Smooth muscle cell of the pulmonary artery (primary cell): ENCODE measurements around the gene COPB1. TPM values are rescaled to one million over a fixed set of nuclear protein-coding genes. Genes with fewer than 3 reads are reported as not detected.

Experiments
- total RNA-seq: library from RNA; depleted of rRNA; stranded (reverse); fragments of >200 nt; gene quantifications from 2 replicates; pipeline ENCODE4 v1.2.3, GENCODE V29; 2014

The COPB1 gene
- total RNA-seq = 231 and 299 TPM in 2 replicates

GRCh38 chr11:14499560-14500180 lies at the start of gene COPB1:
TSS of gene COPB1 (minus strand) at chr11:14499811. CDS start at chr11:14498928, 883 bp downstream.

GRCh38 chr11:14519917-14520746 lies 20.5 kb upstream of the COPB1 start, which contains the start of gene PSMA1:
TSS of gene PSMA1 (minus strand) at chr11:14520386. CDS start at chr11:14520299, 87 bp downstream.

Other genes with a start within 250 kb of the COPB1 start
- 77.5 and 114 TPM in 2 replicates for gene RRAS2, start 140.6 kb downstream of the COPB1 start, total RNA-seq
- 123 and 129 TPM in 2 replicates for gene PSMA1, start 20.6 kb upstream of the COPB1 start, total RNA-seq
- 1.4 and 2.8 TPM in 2 replicates for gene PDE3B, start 144.0 kb upstream of the COPB1 start, total RNA-seq